ENCODE results near the gene MYH14.
"Not testable (repeated sequence)": the region's sequence is repeated elsewhere in the genome, so short reads cannot be mapped to it uniquely, and the experiment has no call there.

Gene MYH14

DNA sequence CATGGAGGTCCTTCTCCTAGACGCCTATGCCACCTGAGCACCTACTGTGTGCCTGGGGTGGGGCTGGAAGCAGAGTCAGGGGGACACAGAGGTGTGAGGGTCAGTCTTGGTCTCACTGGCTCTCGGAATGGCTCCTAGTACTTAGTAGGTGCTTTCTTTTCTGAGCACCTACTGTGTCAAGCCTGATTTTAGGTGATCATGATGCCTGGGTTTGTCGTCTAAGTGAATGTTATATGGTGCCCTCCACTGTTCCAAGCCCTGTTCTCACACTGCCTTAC is 20.0 kb downstream of the MYH14 start:
- no peak for DNase-seq (ENCODE audit: extremely low read depth in 1 of 2, low read depth in 1 of 2)

DNA sequence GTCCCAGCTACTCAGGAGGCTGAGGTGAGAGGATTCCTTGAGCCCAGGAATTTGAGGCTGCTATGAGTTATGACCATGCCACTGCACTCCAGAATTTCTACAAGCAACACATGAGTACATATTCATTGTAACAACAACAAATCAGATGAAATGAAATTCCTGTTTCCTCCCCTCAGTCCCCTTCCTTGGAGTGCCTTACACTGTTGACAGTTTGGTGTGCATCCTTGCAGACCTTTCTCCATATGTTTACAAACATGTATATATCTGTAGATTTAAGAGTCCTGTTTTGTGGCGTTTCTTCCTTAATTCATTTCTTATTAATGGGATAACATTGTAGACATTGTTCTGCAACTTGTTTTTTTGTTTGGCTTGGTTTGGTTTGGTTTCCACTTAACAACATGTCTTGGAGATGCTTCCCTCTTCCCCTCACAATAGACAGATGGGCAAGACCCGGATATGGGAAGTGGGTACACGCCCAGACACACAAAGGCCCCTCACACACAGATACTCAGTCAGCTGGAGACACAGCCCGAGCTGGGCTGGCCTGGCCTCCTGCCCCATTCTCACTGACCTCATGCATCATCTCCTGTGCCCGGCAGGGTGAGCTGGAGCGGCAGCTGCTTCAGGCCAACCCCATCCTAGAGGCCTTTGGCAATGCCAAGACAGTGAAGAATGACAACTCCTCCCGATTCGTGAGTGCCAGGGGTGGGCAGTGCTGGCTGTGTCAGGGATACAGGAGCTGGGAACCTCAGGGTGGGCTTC is 21.7 kb downstream of the MYH14 start:
- DNase-seq (ENCODE audit: extremely low read depth in 1 of 2, low read depth in 1 of 2) = no peak

DNA sequence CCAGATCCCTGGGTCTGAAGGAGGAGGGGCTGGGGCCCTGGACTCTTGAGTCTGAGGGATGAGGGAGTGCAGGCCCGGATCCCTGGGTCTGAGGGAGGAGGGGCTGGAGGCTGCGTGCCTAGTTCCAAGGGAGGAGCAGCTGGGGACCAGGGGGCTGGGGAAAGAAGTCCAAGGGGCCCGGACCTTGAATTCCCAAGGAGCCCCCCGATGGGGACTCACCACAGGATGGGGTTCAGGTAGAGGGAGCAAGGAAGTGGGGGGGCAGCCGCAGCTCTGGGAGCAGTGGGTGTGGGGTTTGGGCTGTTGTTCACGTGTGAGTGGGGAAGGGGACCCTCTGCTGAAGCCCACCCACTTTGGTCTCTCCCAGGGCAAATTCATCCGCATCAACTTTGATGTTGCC is 23.1 kb downstream of the MYH14 start:
- DNase-seq (ENCODE audit: extremely low read depth in 1 of 2, low read depth in 1 of 2) = no peak

DNA sequence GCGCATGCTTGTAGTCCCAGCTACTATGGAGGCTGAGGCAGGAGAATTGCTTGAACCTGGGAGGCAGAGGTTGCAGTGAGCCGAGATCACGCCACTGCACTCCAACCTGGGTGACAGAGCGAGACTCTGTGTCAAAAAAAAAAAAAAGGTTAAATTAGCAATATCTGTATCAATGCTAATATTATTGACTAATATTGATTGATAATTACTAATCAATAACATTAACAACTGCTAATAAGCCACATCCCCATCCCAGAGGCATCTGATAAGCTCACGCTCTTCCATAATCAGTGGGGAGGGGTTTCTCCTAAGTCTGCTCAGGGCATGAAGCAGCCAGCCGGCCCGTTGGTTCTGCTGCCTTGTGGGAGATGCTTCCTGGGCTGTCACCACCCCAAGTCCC is 24.7 kb downstream of the MYH14 start:
- not testable (repeated sequence) for DNase-seq (ENCODE audit: extremely low read depth in 1 of 2, low read depth in 1 of 2)

DNA sequence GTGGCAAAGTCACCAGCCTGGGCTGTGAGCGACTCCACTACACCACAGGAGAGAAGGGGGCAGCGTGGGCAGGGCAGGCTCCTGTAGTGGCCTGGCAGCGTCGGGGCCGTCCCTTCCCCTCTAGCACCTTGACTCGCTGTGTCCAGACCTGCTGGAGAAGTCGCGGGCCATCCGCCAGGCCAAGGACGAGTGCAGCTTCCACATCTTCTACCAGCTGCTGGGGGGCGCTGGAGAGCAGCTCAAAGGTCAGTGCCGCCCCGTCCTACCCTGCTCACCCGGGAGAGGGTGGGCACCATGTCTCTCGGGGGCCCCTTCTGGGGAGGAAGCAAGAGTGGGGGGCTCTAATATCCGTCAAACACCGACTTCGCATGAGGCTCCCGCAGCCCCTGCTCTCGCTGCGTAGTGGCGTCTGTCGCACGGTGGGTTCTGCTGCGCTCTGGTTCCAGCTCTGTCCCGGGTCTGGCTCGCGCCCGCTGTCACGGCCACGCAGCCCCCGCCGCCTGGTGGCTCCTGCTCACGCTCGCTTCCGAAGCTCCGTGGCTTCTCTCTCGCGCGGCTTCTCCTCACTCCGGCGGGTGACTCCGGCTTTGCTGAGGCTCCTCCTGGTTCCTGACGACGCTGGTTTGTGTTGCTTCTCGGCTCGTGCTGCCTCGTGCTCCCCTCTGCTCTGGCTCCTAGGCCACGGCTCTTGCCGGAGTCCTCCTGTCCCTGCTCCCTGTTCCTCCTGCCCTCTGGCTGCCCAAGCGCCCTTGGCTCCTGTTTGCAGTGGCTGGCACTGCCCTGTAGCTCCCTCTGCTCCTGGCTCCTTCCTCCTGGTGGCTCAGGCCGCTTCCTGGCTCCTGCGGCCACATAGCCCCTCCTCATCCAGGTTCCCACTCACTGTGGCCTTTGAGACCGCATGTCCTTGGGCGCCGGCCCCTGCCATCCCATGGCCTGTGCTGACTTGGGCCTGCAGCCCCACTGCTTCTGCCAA is 27.2 kb downstream of the MYH14 start:
- DNase-seq (ENCODE audit: extremely low read depth in 1 of 2, low read depth in 1 of 2) = no peak

DNA sequence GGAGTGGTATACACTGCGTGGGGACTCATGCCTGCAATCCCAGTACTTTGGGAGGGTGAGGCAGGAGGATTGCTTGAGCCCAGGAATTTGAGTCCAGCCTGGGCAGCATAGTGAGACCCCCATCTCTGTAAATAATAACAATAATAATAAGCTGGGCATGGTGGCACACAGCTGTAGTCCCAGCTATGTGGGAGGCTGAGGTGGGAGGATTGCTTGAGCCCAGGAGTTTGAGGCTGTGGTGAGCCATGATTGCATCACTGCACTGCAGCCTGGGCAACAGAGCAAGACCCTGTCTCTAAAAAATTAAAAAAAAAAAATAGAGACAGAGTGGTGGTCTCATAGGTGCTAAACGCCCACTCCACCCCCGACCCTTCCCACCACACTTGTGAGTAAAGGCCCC is 28.0 kb downstream of the MYH14 start:
- not testable (repeated sequence) for DNase-seq (ENCODE audit: extremely low read depth in 1 of 2, low read depth in 1 of 2)

DNA sequence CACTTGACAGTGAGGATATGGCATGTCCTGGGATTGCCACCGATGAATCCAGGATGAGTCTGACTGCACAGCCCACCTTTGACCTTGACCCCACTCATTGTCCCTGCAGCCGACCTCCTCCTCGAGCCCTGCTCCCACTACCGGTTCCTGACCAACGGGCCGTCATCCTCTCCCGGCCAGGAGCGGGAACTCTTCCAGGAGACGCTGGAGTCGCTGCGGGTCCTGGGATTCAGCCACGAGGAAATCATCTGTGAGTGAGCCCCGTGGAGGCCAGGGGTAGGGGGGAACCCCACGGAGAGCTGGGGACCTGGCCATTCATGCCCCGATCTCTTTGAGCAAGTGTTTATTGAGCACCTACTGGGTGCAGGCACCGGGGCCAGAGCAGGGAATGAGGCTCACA is 28.4 kb downstream of the MYH14 start:
- no peak for DNase-seq (ENCODE audit: extremely low read depth in 1 of 2, low read depth in 1 of 2)

DNA sequence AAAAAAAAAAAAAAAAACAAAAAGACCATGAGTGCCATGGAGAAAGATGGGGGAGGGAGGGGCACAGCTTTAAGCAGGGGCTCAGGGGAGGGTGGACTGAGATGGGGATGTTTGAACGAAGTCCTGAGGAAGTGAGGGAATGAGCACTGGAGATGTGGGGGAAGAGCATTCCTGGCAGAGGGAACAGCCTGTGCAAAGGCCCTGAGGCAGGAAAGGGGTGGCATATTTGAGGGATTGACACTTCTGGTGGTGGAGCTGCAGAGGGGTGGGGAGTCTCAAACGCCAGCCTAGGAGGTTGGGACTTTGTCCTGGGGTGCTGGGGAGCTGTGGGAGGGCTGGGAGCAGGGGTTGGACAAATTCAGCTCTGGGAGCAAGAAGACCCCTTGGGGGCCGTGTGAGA is 29.2 kb downstream of the MYH14 start:
- DNase-seq (ENCODE audit: extremely low read depth in 1 of 2, low read depth in 1 of 2) = no peak

DNA sequence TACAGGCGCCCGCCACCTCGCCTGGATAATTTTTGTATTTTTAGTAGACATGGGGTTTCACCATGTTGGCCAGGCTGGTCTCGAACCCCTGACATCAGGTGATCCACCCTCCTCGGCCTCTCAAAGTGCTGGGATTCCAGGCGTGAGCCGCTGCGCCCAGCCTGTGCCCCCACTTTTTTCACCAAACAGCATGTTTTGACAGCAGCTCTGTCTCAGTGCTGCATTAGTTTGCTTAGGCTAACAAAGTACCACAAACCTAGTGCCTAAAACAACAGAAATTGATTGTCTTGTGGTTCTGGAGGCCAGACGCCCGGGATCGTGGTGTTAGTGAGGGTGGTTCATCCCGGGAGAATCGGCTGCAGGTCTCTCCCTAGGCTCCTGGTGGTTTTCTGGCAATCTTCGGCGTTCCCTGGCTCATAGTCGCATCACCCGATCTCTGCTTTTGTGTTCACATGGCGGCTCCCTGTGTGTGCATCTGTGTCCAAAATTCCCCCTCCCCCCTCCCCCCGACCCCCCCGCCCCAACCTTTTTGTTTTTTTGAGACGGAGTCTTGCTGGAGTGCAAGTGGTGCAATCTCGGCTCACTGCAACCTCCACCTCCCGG is 30.0 kb downstream of the MYH14 start:
- no peak for DNase-seq (ENCODE audit: extremely low read depth in 1 of 2, low read depth in 1 of 2)

DNA sequence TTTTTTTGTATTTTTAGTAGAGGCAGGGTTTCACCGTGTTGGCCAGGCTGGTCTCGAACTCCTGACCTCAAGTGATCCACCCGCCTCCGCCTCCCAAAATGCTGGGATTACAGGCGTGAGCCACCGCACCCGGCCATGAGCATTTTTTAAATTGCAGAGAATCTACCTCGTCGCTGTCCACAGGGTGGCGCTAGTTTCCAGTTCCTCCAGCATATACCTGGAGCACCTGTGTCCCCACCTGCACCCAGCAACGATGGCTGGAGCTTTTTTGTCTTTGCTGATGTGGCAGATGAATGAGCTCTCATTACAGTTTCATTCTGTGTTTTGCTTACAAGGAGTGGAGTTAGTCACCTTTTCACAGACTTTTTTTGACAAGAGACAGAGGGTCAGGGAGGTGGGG is 34.1 kb downstream of the MYH14 start:
- DNase-seq (ENCODE audit: extremely low read depth in 1 of 2, low read depth in 1 of 2) = not testable (repeated sequence)

DNA sequence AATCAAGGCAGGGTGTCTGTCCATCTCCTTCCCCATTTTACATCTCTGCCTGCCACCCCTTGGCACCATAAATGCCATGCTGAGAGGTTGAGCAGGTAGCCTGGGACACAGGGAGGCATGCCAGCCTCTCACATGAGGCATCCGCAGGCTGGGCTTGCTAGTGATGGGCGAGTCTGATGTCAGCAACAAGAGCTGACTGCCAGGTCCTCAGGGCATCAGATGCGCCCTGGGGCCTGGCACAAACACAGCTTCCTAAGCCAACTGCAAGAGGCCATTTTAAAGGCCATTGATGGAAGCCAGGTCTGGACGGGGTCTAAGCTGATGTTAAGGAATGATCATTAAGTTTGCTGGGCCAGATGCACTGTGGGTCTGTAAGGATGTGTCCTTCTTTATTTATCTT is 34.6 kb downstream of the MYH14 start:
- no peak for DNase-seq (ENCODE audit: extremely low read depth in 1 of 2, low read depth in 1 of 2)

DNA sequence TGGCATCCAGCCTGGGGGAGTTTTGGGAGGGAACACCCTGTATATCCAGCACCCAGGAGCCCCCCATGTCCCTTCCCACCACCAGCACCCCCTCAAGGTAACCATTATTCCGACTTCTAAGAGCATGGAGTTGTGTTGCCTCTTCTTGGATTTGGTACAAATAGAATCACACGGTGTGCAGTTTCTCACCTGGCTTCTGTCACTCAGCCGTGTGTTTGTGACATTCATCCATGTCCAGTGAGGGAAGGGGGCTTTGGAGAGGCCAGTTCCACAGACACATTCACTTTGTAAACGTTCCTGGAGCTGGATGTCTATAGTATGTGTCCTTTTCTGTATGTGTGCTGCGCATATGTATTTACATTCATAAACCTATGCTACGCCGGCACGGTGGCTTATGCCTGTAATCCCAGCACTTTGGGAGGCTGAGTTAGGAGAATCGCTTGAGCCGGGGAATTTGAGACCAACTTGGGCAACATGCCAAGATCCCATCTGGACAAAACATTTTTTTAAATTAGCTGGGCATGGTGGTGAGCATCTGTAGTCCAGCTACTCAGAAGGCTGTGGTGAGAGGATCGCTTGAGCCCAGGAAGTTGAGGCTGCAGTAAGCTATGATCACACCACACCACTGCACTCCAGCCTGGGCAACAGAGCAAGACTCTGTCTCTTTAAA is 36.6 kb downstream of the MYH14 start:
- no peak for DNase-seq (ENCODE audit: extremely low read depth in 1 of 2, low read depth in 1 of 2)

DNA sequence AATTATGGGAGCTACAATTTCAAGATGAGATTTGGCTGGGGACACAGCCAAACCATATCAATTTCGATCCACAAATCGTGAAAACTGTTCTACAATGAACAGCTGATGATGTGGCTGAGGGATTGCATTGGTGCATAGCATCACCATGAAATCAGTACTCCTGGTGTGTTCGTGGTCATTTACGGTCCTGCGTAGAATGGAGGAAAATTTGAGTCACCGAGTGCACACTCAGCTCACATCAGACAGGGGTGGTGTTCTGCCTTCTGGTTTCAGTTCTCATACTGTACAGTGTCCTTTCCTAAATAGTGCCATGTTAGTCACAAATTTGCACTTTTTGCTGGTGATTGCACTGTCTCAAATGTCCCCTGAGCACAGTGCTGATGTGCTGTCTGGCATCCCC is 39.2 kb downstream of the MYH14 start:
- no peak for DNase-seq (ENCODE audit: extremely low read depth in 1 of 2, low read depth in 1 of 2)

DNA sequence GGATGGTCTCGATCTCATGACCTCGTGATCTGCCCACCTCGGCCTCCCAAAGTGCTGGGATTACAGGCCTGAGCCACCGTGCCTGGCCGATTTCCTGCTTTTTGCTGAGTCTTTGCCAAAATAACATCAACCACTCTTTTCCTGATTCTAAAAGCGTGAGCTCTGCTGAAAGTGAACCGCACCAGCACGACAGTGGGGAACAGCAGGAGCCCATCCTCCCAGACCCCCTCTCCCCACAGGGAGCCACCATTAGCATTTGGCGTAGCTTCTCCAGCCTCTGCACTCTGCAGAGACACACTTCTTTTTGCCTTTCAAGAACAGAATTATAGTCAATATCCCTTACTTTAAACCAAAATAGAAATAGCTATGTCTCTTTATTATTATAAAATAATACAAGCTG is 41.3 kb downstream of the MYH14 start:
- DNase-seq (ENCODE audit: extremely low read depth in 1 of 2, low read depth in 1 of 2) = no peak

DNA sequence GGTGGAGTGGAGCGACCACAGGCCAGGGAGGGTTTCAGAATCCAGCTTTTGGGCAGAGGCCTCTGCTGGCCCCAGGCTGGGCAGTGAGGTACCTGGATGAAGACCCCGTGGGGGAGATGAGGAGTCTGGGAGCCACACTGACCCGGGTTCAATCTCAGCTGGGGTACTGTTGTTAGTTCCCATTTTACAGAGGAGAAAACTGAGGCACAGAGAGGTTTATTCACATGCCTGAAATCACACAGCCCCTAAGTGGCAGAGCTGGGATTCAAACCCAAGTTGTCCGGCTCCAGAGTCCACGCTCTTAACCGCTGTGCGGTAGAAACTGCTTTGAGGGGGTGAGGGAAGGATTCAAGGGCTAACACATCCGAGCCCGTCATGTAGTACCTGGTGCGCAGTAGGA is 45.0 kb downstream of the MYH14 start:
- no peak for DNase-seq (ENCODE audit: extremely low read depth in 1 of 2, low read depth in 1 of 2)

DNA sequence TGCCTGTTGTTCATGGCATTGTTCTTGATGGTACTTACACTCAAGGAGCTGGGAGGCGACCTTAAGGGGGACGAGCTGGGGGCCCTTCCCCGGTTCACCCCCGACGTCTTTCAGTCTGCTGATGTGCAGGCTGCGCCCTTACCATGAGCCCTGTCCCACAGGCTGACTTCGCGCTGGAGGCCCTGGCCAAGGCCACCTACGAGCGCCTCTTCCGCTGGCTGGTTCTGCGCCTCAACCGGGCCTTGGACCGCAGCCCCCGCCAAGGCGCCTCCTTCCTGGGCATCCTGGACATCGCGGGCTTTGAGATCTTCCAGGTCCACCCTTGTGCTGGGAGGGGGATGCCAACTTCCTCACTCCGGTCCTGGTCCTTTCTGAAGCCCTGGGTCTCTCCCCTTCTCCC is 45.4 kb downstream of the MYH14 start:
- DNase-seq (ENCODE audit: extremely low read depth in 1 of 2, low read depth in 1 of 2) = no peak

DNA sequence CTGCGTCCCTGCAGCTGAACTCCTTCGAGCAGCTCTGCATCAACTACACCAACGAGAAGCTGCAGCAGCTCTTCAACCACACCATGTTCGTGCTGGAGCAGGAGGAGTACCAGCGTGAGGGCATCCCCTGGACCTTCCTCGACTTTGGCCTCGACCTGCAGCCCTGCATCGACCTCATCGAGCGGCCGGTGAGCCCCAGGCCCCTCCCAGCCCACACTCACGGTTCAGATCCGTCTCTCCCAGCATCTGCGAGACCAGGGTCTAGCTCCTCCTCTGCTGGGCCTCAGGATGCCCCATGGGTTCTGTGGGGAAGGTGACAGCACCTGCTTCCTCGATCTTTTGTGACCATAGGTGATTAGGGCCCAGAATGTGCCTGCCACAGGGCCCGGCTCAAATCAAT is 46.2 kb downstream of the MYH14 start:
- DNase-seq (ENCODE audit: extremely low read depth in 1 of 2, low read depth in 1 of 2) = no peak

DNA sequence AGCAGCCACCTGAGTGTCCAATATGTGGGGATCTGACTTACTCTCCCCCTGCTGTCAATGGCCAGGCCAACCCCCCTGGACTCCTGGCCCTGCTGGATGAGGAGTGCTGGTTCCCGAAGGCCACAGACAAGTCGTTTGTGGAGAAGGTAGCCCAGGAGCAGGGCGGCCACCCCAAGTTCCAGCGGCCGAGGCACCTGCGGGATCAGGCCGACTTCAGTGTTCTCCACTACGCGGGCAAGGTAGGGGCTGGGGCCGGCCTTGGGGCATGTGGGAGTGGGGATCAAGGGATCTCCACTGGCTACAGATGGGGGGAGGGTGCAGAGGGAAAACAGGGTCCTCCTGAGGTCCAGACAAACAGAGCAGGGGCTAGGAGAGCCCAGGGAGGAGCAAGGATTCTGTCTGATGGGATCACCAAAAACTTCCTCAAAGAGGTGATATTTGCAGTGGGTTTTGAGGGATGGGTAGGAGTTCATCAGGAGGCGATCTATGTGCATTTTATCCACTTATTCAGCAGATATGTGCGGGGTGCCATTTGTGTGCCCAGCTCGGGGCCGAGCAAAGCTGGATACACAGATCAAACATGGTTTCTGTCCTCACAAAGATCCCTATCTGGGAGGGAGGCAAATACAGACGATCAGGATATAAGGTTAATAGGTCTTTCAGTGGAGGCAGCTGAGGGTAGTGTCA is 47.2 kb downstream of the MYH14 start:
- DNase-seq (ENCODE audit: extremely low read depth in 1 of 2, low read depth in 1 of 2) = no peak

DNA sequence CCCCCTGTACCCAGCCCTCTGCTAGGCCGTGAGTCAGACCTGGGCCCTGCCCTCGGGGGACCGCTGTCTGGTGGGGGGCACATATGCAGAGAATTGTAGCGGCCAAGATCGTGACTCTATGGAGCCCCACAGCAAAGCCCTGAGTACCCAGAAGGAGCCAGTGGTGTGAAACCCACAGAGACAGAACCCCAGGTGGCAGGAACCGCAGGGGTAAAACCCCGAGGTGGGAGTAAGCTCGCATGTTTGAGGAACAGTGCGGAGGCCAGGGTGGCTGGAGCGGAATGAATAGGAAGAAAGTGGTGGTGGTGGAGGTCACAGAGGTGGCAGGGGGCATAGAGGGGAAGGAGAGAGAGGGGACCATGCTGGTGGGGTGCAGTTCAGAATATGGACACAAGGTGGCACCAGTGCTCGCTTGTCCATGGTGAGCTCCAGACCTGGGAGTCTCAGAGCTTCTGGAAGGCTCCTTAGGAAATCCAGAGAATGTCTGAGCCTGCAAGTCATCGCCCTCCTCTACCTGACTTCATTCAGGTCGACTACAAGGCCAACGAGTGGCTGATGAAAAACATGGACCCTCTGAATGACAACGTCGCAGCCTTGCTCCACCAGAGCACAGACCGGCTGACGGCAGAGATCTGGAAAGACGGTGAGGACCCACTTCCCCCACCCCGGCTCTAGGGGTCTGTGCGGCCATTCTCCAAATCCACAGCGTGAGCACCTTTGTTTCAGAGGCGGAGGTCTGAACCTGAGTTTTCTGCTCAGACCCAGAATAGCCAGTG is 48.9 kb downstream of the MYH14 start:
- DNase-seq (ENCODE audit: extremely low read depth in 1 of 2, low read depth in 1 of 2) = no peak

DNA sequence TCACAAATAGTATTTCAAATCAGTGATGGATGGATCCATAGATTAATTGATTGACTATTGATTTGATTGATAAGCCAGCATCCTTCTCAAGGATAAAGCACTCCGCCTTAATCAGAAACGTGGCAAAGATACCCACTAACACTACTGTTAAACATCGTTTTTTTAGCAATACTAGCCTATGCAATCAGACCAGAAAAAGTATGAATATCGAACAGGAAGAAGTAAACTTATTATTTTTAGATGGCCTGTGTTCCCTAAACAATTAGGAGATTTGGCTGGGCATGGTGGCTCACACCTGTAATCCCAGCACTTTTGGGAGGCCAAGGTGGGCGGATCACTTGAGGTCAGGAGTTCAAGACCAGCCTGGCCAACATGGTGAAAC is 49.5 kb downstream of the MYH14 start:
- DNase-seq (ENCODE audit: extremely low read depth in 1 of 2, low read depth in 1 of 2) = no peak
